Kidney tubule cell (primary cell): Measurements from ENCODE around the gene ERC2.

Experiments used
- DNase-seq: peaks from one replicate; pipeline ENCODE4 v3.0.0-alpha.2; 2018; ENCODE audit warnings: low spot score

ERC2 gene

DNA sequence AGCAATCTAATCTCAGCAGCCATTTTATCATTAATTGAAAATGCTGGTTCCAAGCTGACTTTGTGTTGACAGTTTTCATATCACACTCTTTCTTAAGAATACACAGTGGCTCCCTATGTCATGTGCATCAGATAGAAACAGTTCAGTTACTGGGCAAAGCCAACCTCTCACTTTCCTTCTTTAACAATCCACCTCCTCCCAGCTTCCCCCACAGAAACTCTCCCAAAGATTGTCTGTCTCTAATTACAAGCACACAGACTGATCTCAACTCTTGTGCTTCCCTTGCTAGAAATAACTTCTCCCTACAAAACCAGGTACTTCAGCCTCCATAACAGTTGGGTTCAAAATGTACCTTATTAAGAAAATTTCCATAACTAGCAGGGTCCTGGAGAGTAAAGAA lies 752.2 kb downstream of the ERC2 start:
- DNase-seq: no peak

DNA sequence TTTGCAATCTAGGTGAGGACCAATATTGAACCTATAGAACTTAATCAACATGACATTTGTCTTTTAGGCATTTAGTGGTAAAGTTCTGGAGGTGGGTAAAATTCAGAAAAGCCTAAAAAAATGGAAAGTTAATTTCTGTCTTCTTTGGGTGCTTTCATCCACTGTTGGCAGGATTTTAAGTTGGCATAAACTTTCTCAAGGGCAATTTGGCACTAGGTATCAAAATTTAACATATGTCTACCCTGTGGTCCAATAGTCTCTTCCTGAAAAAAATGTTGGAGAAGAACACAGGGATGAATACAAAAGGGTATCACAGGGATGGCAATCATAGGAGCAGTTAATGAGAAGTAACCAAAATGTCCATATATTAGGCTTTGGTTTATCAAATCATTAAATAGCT lies 754.2 kb downstream of the ERC2 start:
- DNase-seq: no peak

DNA sequence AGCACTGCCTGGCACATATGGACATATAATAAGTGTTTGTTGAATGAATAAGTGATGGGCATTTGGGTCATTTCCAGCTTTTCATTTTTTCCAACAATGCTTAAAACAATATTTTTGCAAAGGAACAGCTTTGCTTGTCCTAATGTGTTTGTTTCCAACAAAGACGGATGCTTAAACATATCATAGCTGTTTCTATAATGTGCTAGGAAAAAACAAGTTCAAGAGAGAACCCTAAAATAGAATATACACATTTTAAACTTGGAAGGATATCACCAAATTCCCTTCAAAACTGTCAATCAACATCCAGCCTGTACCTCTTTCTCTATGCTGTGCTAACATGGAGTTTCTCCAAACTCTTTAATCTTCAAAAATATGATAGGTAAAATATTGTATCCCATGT lies 756.6 kb downstream of the ERC2 start:
- DNase-seq: no peak

DNA sequence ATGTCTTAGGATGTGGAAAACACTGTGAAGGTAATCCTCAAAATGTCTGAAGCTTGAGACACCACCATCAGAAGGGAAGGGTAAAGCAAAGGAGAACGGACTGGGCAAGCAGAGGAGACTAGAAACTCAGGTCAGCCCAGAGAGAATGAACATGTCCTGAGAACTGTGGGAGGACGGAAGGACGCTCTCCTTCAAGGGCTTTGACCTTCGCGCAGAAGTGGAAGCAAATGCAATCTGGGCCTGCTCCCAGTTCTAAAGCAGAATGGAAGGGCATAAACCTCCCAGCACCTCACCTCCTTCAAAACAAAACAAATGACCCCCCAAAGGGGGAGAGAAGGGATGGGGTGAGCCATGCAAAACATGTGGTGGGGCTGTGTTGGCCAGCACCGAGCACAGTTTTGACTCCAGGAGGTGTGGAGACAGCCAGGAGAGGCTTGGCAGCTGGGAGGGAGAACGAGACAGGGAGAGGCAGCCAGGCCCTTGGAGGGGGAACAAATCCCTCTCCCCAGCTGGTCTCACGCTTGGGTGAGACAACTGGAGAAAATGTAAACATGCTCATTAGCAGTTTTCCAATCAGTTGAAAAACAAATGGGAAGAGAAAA lies 758.8 kb downstream of the ERC2 start:
- no peak for DNase-seq

DNA sequence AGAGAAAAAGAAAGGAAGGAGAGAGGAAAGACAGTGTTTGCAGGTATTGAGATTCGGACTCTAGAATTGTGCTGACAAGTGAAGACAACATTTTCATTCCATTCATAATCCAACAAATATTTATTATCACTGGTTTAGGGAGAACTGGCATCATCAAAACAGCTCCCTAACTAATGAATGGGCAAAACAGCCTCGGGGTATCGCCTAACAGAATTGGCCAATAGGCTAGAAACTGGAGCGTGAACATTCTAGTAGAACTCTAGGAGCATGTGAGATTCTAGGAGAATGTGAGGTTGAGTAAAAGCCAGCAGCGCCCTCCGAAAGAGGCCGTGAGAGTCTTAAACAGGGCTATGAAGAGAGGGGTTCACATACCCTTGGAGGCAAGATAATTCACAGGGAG lies 759.3 kb downstream of the ERC2 start:
- no peak for DNase-seq

DNA sequence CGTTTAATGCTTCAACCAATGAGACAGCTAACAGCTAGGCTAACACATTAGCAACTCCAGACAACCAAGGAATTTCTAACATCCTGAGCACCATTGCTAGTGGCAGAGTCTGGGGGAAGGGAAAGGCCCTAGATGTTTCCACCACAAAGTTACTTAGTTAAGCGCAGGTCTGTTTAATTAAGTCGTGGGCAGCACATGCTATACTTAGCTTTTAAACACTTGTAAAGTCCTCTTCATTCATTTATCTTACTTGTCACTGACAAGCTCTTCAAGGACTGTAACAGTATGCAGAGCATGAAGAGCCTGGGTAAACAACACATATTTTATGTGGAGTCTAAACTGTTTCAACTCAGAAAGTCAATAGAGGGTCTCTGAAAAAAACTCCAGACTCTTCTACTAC lies 760.0 kb downstream of the ERC2 start:
- no peak for DNase-seq

DNA sequence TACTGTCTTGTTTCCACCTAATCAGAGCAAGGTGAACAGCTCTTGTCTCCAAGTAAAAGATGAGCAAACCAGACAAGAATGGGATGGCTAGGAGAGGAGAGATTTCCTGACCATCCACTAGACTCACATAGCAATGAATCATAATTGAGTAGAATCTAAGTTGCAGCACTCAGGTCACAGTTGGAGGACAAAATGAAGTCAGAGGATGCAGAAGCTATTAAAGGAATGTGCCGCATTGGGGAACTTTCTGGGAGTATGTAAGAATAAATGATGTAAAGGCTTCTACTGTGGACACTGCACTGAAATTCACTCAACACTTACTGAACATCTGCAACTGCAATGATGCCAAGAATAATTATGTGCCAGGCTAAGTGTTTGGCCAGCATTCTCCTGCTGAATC lies 763.7 kb downstream of the ERC2 start:
- peak; percentile 55 for DNase-seq

DNA sequence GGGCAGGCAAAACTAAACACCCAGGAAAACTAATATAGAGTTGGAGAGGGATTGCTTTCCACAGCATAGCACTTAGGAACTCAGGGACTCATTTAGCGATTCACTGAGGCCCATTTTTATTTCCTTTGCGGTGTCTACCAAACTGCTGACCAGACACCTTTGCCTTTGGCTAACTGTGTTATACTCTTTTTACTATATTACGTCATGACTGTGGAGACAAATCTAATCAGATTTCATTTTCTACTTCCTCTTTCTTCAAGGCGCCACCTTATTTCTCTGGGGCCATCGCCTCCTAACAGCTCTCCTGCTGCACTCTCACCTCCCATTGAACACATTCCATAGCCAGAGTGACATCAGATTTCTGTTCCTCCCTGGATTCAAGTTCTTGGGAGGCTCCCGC lies 765.4 kb downstream of the ERC2 start:
- no peak for DNase-seq

DNA sequence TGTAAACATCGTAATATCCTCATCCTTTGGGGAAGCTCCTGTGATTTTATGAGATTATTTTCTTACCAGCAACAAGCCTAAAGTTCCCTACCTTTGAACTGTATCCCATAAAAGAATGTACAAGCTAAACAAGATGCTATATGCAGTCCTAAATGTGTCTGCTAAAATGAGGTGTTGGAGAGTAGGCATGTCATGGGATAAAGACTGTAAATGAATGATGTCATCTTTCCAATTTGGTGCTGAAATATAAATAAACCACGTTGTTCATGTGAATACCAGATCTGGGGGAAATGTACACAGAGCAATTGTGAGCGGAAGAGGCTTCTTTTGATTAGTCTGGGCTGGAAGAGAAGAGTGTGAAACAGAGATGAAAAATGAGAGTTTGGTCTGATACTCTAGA lies 766.3 kb downstream of the ERC2 start:
- DNase-seq: no peak

DNA sequence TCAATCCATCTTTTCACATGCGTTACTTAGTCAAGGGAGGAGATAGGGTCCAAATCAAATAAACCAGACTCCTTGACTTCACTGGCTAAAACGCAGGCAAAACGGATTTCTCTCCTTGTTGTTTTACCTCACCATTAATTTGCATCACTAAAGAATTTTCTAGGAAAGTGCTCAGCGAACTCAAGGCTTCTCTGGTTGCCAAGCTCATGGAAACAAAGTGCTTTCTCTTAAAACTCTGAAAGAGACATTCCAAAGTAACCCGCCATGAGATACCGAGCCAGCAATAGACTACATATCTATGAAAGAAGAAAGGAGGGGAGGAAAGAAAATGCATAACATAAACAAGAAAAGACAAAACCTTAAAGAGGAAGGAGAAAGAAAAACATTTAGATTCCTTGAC lies 769.4 kb downstream of the ERC2 start:
- no peak for DNase-seq

DNA sequence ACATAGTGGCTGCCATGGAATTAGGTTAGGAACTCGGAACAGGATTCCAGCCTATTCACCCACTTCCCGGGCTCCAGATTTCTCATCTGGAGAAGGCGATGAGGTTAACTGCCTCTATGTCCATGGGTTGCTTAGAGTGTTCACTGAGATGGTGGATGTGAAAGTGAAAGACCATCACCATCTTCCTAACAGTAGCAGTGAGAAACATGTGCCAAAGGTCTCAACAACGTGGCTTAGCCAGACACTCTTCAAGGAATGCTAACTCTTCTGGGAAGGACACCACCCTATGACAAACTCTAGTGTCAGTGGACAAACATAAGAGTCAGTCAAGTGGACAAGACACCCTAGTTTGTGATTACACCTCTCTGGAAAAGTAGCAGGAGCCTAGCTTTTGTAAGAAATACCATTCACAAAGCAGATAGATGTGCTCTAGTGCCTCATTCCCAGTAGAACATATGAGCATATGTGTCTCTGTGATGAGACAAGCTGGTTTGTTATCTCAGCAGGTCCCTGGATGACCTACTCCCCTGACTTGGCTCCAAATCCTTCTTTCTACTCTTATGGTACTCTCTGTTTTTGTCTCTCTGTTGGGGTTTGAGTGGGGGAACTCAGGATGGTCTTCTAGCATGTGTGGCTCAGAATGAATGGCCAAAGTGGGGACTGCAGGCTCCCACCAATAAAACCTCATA lies 770.9 kb downstream of the ERC2 start:
- DNase-seq: no peak

DNA sequence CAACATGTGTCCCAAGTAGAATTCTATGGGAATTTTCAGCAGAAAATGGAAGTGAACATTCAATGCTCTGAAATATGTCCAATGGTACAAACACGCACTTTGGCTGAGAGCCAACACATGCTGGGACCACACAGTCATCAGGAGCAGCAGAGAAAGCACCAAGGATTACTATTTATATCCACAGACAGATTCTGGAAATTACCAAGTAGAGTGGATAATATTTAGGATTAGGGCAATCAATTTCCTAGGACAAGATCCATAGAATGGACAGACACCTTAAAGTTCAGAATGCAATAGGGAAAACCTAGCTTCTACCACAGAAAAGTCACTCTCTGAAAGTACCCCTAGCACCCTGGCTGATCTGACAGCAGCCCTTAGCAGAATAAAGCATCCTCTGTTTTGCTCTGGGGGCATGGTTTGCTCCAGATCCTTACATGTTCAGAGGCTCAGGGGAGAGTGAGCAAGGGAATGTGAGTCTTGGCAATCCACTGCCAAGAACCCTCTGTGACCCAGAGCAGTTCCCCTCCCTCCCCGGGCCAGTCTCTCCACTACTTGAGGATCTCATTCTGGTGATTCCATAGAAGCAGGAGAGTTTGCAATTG lies 775.2 kb downstream of the ERC2 start:
- peak; percentile 49 for DNase-seq

DNA sequence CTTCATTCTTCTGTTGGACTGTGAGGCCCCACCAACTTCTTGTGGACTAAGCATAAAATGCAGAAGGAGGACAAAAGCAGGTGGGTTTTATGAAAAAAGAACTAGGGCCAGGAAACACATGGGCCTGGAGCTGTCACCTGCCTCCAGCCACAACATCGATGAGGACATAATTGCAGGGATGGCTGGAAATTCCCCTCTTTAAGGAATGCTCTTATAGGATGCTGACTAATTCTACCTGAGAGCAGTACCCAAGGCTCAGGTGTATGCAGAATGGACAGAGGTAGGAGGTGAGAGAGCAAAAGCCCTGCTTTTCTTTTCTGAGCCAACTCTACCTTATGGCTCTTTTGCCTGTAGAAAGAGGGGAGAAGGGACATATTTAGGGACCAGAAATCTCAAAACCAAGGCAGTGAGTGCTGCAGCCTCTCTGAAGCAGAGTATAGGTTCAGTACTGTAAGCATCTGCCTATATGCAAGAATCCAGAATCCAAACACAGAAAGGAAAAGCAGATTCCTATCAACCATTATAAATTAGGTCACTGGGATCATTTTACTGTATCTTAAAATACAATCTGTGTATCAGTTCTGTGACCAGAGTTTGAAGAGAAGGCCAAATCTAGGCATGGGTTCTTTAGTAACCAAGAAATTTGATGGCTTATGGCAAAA lies 775.8 kb downstream of the ERC2 start:
- DNase-seq: peak; percentile 63

DNA sequence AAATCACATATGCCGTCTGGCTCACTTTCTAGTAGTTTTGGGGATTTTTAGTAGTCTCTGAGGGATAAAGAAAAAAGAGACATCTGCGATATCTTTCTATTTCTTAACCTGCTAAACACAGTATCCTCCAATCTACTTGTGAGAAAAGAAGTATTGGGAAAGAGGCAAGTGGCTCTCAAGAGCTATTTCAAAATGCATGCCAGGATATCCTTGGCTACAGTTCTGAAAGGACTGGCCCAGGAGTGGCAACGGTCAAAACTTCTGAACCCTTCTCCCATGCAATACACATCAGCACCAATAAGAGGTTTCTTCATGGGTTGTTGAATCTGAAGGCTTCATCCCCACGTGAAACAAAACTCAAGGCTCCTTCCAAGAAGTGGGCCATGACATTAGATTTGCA lies 777.1 kb downstream of the ERC2 start:
- DNase-seq: no peak

DNA sequence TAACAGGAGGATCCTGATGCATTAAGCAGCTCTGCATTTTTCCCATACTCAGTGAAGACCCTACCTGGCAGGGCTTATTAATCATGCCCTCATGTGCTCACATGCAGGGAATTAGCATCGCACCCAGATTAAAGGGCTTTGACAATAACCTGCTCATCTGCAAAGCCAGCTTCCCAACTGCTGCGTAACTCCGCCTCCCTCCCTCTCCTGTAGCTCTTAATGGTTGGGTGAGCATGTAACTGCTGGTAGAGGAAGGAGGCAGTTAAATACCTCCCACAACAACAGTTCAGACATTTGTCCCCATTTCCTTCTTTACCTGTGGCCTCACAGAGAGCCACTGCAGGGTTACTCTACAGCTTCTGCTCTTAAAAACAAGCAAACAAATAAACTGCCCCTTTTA lies 777.5 kb downstream of the ERC2 start:
- DNase-seq: peak; percentile 68

DNA sequence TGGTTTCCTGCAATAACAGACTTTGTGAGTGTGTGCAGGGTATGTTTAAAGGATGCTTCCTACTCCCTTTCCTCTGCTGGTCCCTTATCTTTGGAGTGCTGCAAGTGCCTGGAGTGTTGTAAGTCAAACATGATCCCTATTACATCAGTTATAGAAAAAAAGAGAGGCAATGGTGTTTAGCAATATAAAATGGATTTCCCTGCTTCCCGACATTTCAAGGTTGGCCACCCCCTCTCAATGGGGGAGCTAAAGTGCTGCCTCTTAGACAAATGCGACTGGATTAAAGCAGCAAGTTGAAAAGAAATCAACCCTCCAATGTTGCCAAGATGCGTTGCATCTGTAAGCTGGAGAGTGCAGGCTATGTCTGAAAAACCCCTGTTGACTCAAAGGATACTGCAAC lies 778.1 kb downstream of the ERC2 start:
- no peak for DNase-seq

DNA sequence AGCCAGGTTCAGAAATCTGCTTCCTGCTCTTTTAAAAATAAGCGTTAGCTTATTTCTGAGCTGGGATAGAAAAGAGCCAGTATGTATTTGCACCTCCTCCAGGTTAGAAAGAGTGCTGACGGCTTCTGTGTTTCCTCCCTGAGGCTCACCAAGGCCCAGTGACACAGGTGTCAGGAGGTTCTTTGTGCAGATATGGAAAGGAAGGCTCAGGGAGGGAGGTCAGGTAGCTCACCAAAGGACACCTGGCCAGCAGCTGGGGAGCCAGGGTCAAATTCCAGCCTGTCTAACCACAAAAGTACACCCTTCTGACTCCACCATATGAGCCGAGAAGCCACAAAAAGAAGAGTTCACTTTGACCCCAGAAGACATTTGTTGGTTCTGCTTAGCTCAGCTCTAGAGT lies 780.1 kb downstream of the ERC2 start:
- DNase-seq: no peak

DNA sequence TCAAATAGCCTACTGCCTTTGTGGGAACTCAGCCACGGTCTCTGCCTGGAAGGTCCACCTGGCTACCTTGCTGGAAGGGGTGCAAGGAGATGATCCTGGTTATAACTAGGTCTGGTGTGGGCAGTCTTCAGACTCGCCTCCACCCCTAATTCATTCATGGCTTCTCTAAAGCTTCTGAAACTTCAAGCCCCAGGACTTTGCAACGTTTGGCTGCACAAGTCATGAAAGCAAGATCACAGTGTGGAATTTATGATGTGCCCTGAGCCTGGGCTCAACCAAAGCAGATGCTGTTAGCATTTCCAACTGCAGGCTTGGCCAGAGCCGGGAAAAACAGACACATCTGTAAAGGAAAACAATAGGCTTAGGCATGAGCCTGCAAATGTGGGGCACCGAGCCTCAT lies 780.7 kb downstream of the ERC2 start:
- DNase-seq: no peak

DNA sequence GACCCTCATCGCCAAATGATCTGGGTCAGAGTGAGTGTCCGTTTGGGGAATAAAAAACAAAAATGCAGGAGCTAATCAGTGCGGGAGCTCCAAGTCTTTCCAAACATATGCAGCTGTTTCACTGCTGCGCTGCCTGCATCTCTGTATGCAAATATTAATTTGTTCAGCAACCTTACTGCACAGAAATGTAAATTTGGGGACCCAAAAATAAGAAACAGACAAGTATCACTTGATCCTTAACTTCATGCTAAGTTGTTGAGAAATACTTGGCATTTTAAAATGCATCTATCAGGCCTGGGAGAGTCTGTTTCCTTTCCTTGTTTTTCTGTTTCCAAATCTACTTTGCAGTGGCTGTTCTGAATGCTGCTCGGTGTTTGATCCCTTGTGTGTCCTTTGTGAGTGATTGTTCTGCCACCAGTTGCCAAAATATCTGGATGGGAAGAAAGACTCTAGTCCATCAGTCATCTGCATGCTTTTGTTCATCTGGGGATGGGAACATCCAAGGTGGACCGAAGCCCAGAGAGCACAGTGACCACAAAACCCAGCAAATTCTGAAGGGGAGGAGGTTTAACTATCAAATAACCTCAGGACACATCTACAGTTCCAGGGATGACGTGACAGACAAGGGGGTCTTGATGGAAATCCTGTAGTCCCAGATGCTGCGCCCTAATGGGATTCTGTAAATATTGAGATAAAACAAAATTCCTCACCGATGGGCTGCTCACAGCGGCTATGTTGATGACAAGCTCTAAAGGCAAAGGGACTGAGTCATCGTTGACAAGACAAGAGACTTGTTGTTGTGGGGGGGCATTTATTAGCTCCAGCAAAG lies 781.6 kb downstream of the ERC2 start:
- DNase-seq: no peak

DNA sequence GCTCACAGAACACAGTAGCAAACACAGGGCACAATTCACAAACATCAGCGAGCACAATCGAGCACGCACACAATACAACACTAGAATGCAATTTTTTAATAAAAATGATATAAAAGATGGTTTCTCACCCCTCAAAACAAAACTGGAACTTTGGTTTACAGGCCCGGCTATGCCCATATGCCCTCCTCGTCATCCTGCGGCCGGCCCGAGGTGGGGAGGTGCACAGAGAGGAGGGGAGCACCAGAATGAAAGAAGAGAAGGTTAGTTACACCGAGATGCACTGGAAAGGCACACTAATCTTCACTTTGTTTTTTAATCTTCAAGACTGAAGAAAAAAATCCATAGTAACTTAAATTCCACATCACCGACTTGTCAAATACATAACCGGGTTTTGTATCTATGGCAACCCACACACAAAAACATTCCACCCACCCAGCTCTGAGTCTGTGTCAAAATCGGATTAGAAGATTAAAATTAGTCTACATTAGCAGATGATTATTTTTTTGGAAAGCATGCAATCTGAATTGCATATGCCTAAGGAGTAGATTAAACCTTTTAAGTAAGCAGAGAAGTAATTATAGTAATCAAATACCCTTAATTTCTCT lies 784.5 kb downstream of the ERC2 start:
- DNase-seq: no peak

DNA sequence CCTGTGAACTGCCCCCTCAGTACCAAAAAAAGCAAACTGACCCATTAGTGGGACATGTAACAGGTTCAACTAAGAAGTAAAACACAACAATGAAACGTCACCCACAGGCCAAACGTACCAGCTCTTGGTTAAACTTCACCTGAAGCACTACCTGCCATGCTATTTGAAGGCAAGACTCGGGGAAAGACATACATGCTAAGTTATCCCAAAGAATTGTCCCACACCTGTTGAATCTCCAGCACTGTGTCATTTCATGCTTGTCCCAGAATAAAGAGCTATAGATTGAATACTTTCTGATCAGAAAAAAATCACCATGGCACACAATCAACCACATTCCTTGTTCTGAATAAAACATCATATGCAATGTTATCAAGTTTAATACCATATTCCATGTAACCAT lies 785.8 kb downstream of the ERC2 start:
- DNase-seq: no peak
